Prostate gland (tissue), 2 donors: ENCODE measurements around the gene GCH1.

Experiments used
- CTCF ChIP-seq, 4 experiments: fragments of 200-600 bp in 2 of 4; fragments of 450-650 bp in 2 of 4; sonication (generic) in 2 of 4; IDR thresholded peaks; 1 replicate in 3 of 4; 2 replicates in 1 of 4; pipeline ENCODE4 v1.5.1; 2016 to 2019; ENCODE audit warnings: antibody characterized with exemption in 4 of 4, mild to moderate bottlenecking in 2 of 4, moderate library complexity in 2 of 4
- POLR2A ChIP-seq: fragments of 450-650 bp; IDR thresholded peaks from one replicate; pipeline ENCODE4 v1.6.1; 2016; ENCODE audit warnings: antibody characterized with exemption, mild to moderate bottlenecking

GRCh38 chr14:54909817-54910558 lies 7.4 kb upstream of the GCH1 start:
- no peak for TF ChIP-seq CTCF (IDR thresholded peaks at IDR 0.05)
- TF ChIP-seq POLR2A: no peak
